CD14-positive monocyte (primary cell): ENCODE results near the gene PARD6B. TPM values are rescaled to one million over a fixed set of nuclear protein-coding genes. Genes with fewer than 3 reads are reported as not detected.
A peak's percentile ranks its signal among the peaks of the same experiment; 100 is the strongest.

ENCODE experiments used
- DNase-seq, 3 donors: peaks; one replicate each; pipeline ENCODE4 v3.0.0-alpha.2; 2011 to 2022
- H2AFZ ChIP-seq: 2 replicates; pipeline ENCODE4 v1.6.0; 2012; ENCODE audit warnings: mild to moderate bottlenecking, low read depth, low read length, inconsistent platforms; ENCODE audit not compliant: insufficient read depth, poor library complexity, severe bottlenecking
- H3K27ac ChIP-seq, 2 donors: 1 replicate in 1 of 2; 2 replicates in 1 of 2; pipeline ENCODE4 v1.5.1; 2012 to 2013; ENCODE audit warnings: low read length in 2 of 2, control low read depth in 1 of 2, inconsistent platforms in 1 of 2, low read depth in 1 of 2, mild to moderate bottlenecking in 1 of 2
- H3K27me3 ChIP-seq, 2 donors: one replicate each; pipeline versions ENCODE4 v1.6.0 to v1.6.1; 2011 to 2013; ENCODE audit warnings: low read length in 2 of 2; ENCODE audit not compliant: control insufficient read depth in 2 of 2, insufficient read depth in 2 of 2
- H3K36me3 ChIP-seq, 2 donors: replicated peaks in 1 of 2; 1 replicate in 1 of 2; 2 replicates in 1 of 2; pipeline versions ENCODE4 v1.5.1 to v1.6.1; 2012 to 2013; ENCODE audit warnings: low read length in 2 of 2, control low read depth in 1 of 2, inconsistent platforms in 1 of 2, mild to moderate bottlenecking in 1 of 2; ENCODE audit not compliant: insufficient read depth in 2 of 2, control insufficient read depth in 1 of 2
- H3K4me1 ChIP-seq, 2 donors: 1 replicate in 1 of 2; 2 replicates in 1 of 2; pipeline versions ENCODE4 v1.5.1 to v1.6.1; 2012 to 2013; ENCODE audit warnings: low read length in 2 of 2, control low read depth in 1 of 2, inconsistent platforms in 1 of 2, mild to moderate bottlenecking in 1 of 2, moderate library complexity in 1 of 2; ENCODE audit not compliant: insufficient read depth in 2 of 2, control insufficient read depth in 1 of 2
- H3K4me2 ChIP-seq: replicated peaks from 2 replicates; pipeline ENCODE3; 2012; ENCODE audit warnings: low read length, moderate library complexity, mild to moderate bottlenecking; ENCODE audit not compliant: poor library complexity, severe bottlenecking; ENCODE audit errors: extremely low read depth
- H3K4me3 ChIP-seq, 3 experiments: fragments of 200-600 bp in 1 of 3; sonication (generic) in 1 of 3; replicated peaks in 1 of 3; 1 replicate in 2 of 3; 2 replicates in 1 of 3; pipeline ENCODE4 v1.5.1; 2011 to 2013; ENCODE audit warnings: low read length in 3 of 3, mild to moderate bottlenecking in 3 of 3, control low read depth in 2 of 3, low read depth in 2 of 3, inconsistent platforms in 1 of 3, moderate library complexity in 1 of 3
- H3K79me2 ChIP-seq: 2 replicates; pipeline ENCODE4 v1.6.0; 2012; ENCODE audit warnings: mild to moderate bottlenecking, control low read depth, inconsistent platforms, low read length, moderate library complexity; ENCODE audit not compliant: insufficient read depth
- H3K9ac ChIP-seq: 2 replicates; pipeline ENCODE4 v1.6.0; 2017; ENCODE audit warnings: low read length, mild to moderate bottlenecking; ENCODE audit not compliant: insufficient read depth, poor library complexity, severe bottlenecking
- H3K9me3 ChIP-seq, 2 donors: replicated peaks in 1 of 2; 1 replicate in 1 of 2; 2 replicates in 1 of 2; pipeline versions ENCODE4 v1.5.1 to v1.6.1; 2012 to 2013; ENCODE audit warnings: low read length in 2 of 2, control low read depth in 1 of 2; ENCODE audit not compliant: control insufficient read depth in 1 of 2, insufficient read depth in 1 of 2
- H4K20me1 ChIP-seq: 2 replicates; pipeline ENCODE4 v1.6.0; 2012; ENCODE audit warnings: mild to moderate bottlenecking, low read length, control low read depth, moderate library complexity; ENCODE audit not compliant: insufficient read depth
- H3K27ac Mint-ChIP-seq, 7 donors: one replicate each; pipeline ENCODE4 v1.8.0; 2020; ENCODE audit warnings: mild to moderate bottlenecking in 7 of 7, mixed read lengths in 7 of 7, moderate library complexity in 6 of 7, inconsistent platforms in 2 of 7
- H3K27me3 Mint-ChIP-seq, 3 donors: one replicate each; pipeline ENCODE4 v1.8.0; 2021 to 2022; ENCODE audit warnings: low read depth in 3 of 3, mild to moderate bottlenecking in 3 of 3, mixed read lengths in 3 of 3, moderate library complexity in 3 of 3, inconsistent platforms in 1 of 3
- H3K36me3 Mint-ChIP-seq, 2 donors: one replicate each; pipeline ENCODE4 v1.8.0; 2020; ENCODE audit warnings: mixed read lengths in 2 of 2, inconsistent platforms in 1 of 2, mild to moderate bottlenecking in 1 of 2
- H3K4me1 Mint-ChIP-seq: one replicate; pipeline ENCODE4 v1.8.0; 2020; ENCODE audit warnings: mild to moderate bottlenecking, mixed read lengths
- H3K4me3 Mint-ChIP-seq, 2 donors: one replicate each; pipeline ENCODE4 v1.8.0; 2020; ENCODE audit warnings: mild to moderate bottlenecking in 2 of 2, mixed read lengths in 2 of 2, moderate library complexity in 1 of 2
- H3K9me3 Mint-ChIP-seq, 7 donors: one replicate each; pipeline ENCODE4 v1.8.0; 2020 to 2022; ENCODE audit warnings: mixed read lengths in 7 of 7, mild to moderate bottlenecking in 6 of 7, moderate library complexity in 6 of 7, inconsistent platforms in 2 of 7
- WGBS: methylation state at CpG from one replicate; pipeline ENCODE4 v1.1.5; 2013; ENCODE audit warnings: missing lambda C conversion rate; ENCODE audit not compliant: insufficient coverage; 5-methylcytosine and 5-hydroxymethylcytosine counted together
- intact Hi-C, 2 donors: fragments of 100-400 bp; cut with micrococcal nuclease; formaldehyde crosslinking; loops; one replicate each; pipeline versions ENCODE4 v1.15.0 to v1.15.1; 2023
- polyA plus RNA-seq, 3 donors: library from polyadenylated mRNA; depleted of rRNA in 1 of 3; unstranded in 2 of 3; stranded (reverse) in 1 of 3; fragments of 300-500 nt in 2 of 3; fragments of >200 nt in 1 of 3; fragmentation: Illumina TruSeq in 2 of 3; gene quantifications; 1 replicate in 2 of 3; 2 replicates in 1 of 3; pipeline ENCODE4 v1.2.3, GENCODE V29; 2012 to 2021
- TF ChIP-seq, protein P1 (sequence below): fragments of 200-600 bp; IDR thresholded peaks from one replicate; pipeline ENCODE4 v1.8.0; 2022; ENCODE audit warnings: antibody characterized with exemption, mild to moderate bottlenecking

Gene PARD6B
- polyA plus RNA-seq, 3 donors = 0.04 to 0.13 (median 0.13) TPM

GRCh38 chr20:50710492-50711063 is 20.8 kb upstream of the PARD6B start:
- Histone ChIP-seq H2AFZ (peak overlapping the region; percentile 65), H3K27ac (peak overlapping the region; percentile 23 to 48), H3K4me3 (no peak overlapping the region), H3K36me3 (no peaks in the 10 kb centered on the region), H3K9me3 (no peaks in the 10 kb centered on the region), H4K20me1 (no peaks in the 10 kb centered on the region), H3K4me2 (peak overlapping the region; percentile 8), H3K9ac (no peak overlapping the region), H3K4me1 (peaks cover 8 to 9% of the 10 kb centered on the region in 2 donors), H3K27me3 (peaks cover 0 to 3% of the 10 kb centered on the region in 2 donors), H3K79me2 (no peaks in the 10 kb centered on the region)
- Mint-ChIP-seq H3K4me3 (peak overlapping the region; percentile 10 to 43), H3K27ac (peak overlapping the region in 6 of 7 donors; percentile 61 to 86 (median 72)), H3K4me1 (peaks cover 13% of the 10 kb centered on the region), H3K27me3 (peaks cover 2 to 26% (median 21%) of the 10 kb centered on the region in 3 donors), H3K36me3 (no peaks in the 10 kb centered on the region), H3K9me3 (peaks cover 0 to 4% (median 0%) of the 10 kb centered on the region in 7 donors)
- intact Hi-C loops = no loop called here
- 81% methylated on average over 6 of the region's 9 CpGs for WGBS
- TF ChIP-seq, protein P1, sequence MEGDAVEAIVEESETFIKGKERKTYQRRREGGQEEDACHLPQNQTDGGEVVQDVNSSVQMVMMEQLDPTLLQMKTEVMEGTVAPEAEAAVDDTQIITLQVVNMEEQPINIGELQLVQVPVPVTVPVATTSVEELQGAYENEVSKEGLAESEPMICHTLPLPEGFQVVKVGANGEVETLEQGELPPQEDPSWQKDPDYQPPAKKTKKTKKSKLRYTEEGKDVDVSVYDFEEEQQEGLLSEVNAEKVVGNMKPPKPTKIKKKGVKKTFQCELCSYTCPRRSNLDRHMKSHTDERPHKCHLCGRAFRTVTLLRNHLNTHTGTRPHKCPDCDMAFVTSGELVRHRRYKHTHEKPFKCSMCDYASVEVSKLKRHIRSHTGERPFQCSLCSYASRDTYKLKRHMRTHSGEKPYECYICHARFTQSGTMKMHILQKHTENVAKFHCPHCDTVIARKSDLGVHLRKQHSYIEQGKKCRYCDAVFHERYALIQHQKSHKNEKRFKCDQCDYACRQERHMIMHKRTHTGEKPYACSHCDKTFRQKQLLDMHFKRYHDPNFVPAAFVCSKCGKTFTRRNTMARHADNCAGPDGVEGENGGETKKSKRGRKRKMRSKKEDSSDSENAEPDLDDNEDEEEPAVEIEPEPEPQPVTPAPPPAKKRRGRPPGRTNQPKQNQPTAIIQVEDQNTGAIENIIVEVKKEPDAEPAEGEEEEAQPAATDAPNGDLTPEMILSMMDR = no peak
- DNase-seq = peak; percentile 29 to 49 (median 39)

DNA sequence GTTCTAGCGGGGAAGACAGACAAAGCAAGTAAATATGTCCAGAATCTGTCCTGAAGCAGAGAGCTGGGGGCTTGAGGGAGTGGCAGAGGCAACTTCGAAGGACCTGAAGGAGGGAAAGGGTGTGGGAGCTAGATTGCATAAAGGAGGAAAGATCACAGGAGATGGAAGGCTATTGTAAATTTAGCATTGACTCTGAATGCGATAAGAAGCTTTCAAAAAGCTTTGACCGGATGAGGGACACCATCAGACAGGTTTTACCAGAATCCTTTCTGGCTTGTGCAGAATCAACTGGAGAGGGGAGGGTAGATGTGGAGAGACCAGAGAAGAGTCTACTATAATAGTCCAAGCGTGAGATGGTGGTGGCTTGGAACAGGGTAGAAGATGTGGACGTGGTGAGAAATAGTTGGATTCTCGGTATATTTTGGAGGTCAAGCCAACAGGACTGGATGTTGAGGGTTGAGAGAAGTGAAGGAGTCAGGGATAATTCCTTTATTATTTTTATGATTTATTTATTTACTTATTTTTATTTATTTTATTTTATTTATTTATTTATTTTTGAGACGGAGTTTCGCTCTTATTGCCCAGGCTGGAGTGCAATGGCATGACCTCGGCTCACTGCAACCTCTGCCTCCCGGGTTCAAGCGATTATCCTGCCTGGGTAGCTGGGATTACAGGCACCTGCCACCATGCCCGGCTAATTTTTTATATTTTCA is 20.1 kb upstream of the PARD6B start:
- 85% methylated on average over 5 of the region's 13 CpGs for WGBS
- no peaks in the 10 kb centered on the region for H3K9me3 ChIP-seq
- no peaks in the 10 kb centered on the region for H3K36me3 Mint-ChIP-seq
- peaks cover 8 to 9% of the 10 kb centered on the region in 2 donors for H3K4me1 ChIP-seq
- no peaks in the 10 kb centered on the region for H3K36me3 ChIP-seq
- no peak overlapping the region for H3K9ac ChIP-seq
- H3K4me3 Mint-ChIP-seq = no peak overlapping the region
- H3K4me2 ChIP-seq = peak overlapping the region; percentile 8
- H4K20me1 ChIP-seq = no peaks in the 10 kb centered on the region
- intact Hi-C loops = no loop called here
- H3K4me1 Mint-ChIP-seq = peaks cover 13% of the 10 kb centered on the region
- peaks cover 3 to 26% (median 18%) of the 10 kb centered on the region in 3 donors for H3K27me3 Mint-ChIP-seq
- H3K27me3 ChIP-seq = no peaks in the 10 kb centered on the region
- peaks cover 0 to 4% (median 0%) of the 10 kb centered on the region in 7 donors for H3K9me3 Mint-ChIP-seq
- no peak overlapping the region for H3K4me3 ChIP-seq
- no peaks in the 10 kb centered on the region for H3K79me2 ChIP-seq
- H3K27ac Mint-ChIP-seq = peak overlapping the region in 4 of 7 donors; percentile 0 to 86 (median 58)
- peak overlapping the region; percentile 65 for H2AFZ ChIP-seq
- TF ChIP-seq, protein P1 = no peak
- H3K27ac ChIP-seq = peak overlapping the region in 1 of 2 donors; percentile 48
- no peak for DNase-seq
